HepG2 (cell line): ENCODE results near the gene STEAP2.

ENCODE experiments used
- ATAD3A ChIP-seq: sonication (generic); formaldehyde crosslinking; IDR thresholded peaks from 2 replicates; pipeline ENCODE4 v1.4.0; 2020; ENCODE audit warnings: missing genetic modification reagents
- CTCF ChIP-seq: sonication (generic); formaldehyde crosslinking; IDR thresholded peaks from 2 replicates; pipeline ENCODE4 v1.5.0; 2020; ENCODE audit warnings: mild to moderate bottlenecking, missing genetic modification reagents, moderate library complexity
- HNRNPK ChIP-seq: fragments of 200-400 bp; formaldehyde crosslinking; IDR thresholded peaks from 2 replicates; pipeline ENCODE4 v1.6.1; 2018; ENCODE audit warnings: low read length, low read depth, moderate library complexity, mild to moderate bottlenecking; ENCODE audit not compliant: poor library complexity, severe bottlenecking
- HOXD1 ChIP-seq: sonication (generic); formaldehyde crosslinking; IDR thresholded peaks from 2 replicates; pipeline ENCODE4 v1.5.0; 2020; ENCODE audit warnings: missing genetic modification reagents
- MXI1 ChIP-seq: IDR thresholded peaks from 3 replicates; pipeline ENCODE4 v1.6.1; 2012; ENCODE audit warnings: low read depth, low read length, inconsistent platforms, borderline replicate concordance
- NCOA1 ChIP-seq: sonication (generic); formaldehyde crosslinking; IDR thresholded peaks from 2 replicates; pipeline ENCODE4 v1.9.0; 2021; ENCODE audit warnings: missing genetic modification reagents
- NR2F2 ChIP-seq: IDR thresholded peaks from 2 replicates; pipeline ENCODE4 v1.6.1; 2012; ENCODE audit warnings: low read depth, inconsistent platforms, borderline replicate concordance
- PCBP1 ChIP-seq: fragments of 200-400 bp; formaldehyde crosslinking; IDR thresholded peaks from 2 replicates; pipeline ENCODE4 v1.6.1; 2017; ENCODE audit warnings: mild to moderate bottlenecking, low read depth, low read length, borderline replicate concordance
- POLR2A ChIP-seq, 2 experiments: IDR thresholded peaks; 2 replicates each; pipeline ENCODE4 v1.6.1; 2011; ENCODE audit warnings: low read depth in 2 of 2, low read length in 2 of 2, mild to moderate bottlenecking in 1 of 2, moderate library complexity in 1 of 2; ENCODE audit not compliant: insufficient read depth in 1 of 2
- POLR2AphosphoS5 ChIP-seq: IDR thresholded peaks from 2 replicates; pipeline ENCODE4 v1.6.1; 2012; ENCODE audit warnings: low read depth, low read length
- RAD51 ChIP-seq: fragments of 450-650 bp; IDR thresholded peaks from 2 replicates; pipeline ENCODE4 v1.6.1; 2016; ENCODE audit warnings: borderline replicate concordance
- ZNF317 ChIP-seq: sonication (generic); formaldehyde crosslinking; IDR thresholded peaks from 2 replicates; pipeline ENCODE4 v1.5.0; 2020; ENCODE audit warnings: mild to moderate bottlenecking, missing genetic modification reagents
- ZNF543 ChIP-seq: sonication (generic); formaldehyde crosslinking; IDR thresholded peaks from 2 replicates; pipeline ENCODE4 v1.4.0; 2020; ENCODE audit warnings: mild to moderate bottlenecking, missing genetic modification reagents
- ZNF780A ChIP-seq: sonication (generic); formaldehyde crosslinking; IDR thresholded peaks from 2 replicates; pipeline ENCODE4 v1.8.0; 2022; ENCODE audit warnings: mild to moderate bottlenecking, missing genetic modification reagents, moderate library complexity

GRCh38 chr7:90244565-90244908, 33.0 kb downstream of the STEAP2 start:
- TF ChIP-seq ZNF780A (no peak), ZNF543 (no peak), HOXD1 (CRISPR knock-in tag) (no peak), HNRNPK (no peak), POLR2AphosphoS5 (no peak), CTCF (CRISPR knock-in tag) (no peak), ZNF317 (no peak), ATAD3A (CRISPR knock-in tag) (no peak), NR2F2 (no peak), NCOA1 (CRISPR knock-in tag) (no peak), RAD51 (no peak), POLR2A (IDR thresholded peaks at IDR 0.05; ENCODE audit: insufficient read depth in 1 of 2, low read depth in 2 of 2, low read length in 2 of 2) (no peak), PCBP1 (no peak), MXI1 (no peak)
